Measurements from ENCODE around the gene PNPLA3.

PNPLA3 gene

DNA sequence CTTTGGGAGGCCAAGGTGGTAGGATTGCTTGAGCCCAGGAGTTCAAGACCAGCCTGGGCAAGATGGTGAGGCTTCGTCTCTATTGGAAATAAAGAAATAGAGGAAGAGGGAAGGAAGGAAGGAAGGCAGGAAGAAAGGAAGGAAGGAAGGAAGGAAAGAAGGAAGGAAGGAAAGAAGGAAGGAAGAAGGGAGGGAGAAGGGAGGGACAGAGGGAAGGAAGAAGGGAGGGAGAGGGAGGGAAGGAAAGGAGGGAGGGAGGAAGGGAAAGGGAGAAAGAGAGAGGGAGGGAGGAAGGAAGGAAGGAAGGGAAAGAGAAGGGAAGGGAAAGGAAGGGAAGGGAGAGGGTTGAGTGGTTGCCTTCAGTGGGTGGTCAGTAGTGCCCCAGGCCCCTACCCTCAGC lies 13.9 kb upstream of the PNPLA3 start:
- TF ChIP-seq POLR2A (IDR thresholded peaks at IDR 0.05; ENCODE audit: low read depth, low read length), result no peak
- no peak for TF ChIP-seq POLR2AphosphoS5 (IDR thresholded peaks at IDR 0.05; ENCODE audit: low read depth, low read length)
- TF ChIP-seq TAF1 (IDR thresholded peaks at IDR 0.05; ENCODE audit: borderline replicate concordance, low read depth, low read length), result no peak
- no peak for FAIRE-seq

DNA sequence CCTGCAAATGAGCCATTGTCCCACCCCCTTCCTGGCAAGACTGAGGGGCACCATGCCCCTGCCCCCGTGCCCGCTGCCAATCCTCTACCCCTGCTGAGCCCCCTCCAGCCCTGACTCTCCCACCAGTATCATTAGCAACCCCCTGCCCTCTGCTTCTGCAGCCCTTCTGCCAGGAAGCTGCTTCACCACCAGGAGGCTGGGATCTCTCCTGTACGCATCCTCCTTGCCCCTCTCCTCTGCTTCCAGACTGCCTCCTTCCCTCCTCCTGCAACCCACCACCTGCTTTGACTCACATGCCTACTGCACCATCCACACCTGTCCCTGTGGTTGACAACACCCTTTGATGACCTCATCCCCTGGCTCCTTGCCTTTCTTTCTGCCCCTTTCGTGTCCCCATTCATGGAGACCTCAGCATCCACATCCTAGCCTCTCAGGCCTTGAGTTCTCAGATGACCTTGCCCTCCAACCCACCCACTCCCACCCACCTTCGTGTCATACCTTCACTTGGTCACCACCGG lies 13.4 kb upstream of the PNPLA3 start:
- no peak for DNase-seq (ENCODE audit: insufficient read length)
- TF ChIP-seq TAF1 (IDR thresholded peaks at IDR 0.05; ENCODE audit: borderline replicate concordance, low read depth, low read length) (no peak), POLR2AphosphoS5 (IDR thresholded peaks at IDR 0.05; ENCODE audit: low read depth, low read length) (no peak), POLR2A (IDR thresholded peaks at IDR 0.05; ENCODE audit: low read depth, low read length) (no peak)
- FAIRE-seq, result no peak

More for the DNA sequence above, 13.9 kb upstream of the PNPLA3 start:
- no peak for DNase-seq (ENCODE audit: insufficient read length)

DNA sequence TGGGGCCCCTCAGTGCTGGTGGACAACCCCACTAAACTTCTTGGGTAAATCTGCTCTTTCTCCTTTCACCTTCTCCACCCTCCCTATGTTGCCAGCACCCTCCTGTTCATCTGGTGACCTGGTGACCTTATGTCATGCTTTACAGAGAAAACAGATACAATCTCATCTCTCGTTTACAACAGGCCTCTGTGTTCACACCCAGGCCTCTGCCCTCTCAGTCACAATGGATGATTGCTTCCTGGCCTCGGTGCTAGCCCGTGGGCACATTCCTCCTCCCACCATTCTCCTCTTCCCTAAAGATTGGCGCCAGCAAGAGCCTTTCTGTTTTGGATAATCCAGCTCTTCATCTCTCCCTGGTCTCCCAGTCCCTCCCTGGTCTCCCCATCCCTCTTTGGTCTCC lies 12.3 kb upstream of the PNPLA3 start:
- DNase-seq (ENCODE audit: insufficient read length) (no peak), FAIRE-seq (no peak)
- TF ChIP-seq POLR2A (IDR thresholded peaks at IDR 0.05; ENCODE audit: low read depth, low read length), result no peak
- TF ChIP-seq POLR2AphosphoS5 (IDR thresholded peaks at IDR 0.05; ENCODE audit: low read depth, low read length), result no peak
- TF ChIP-seq TAF1 (IDR thresholded peaks at IDR 0.05; ENCODE audit: borderline replicate concordance, low read depth, low read length), result no peak

DNA sequence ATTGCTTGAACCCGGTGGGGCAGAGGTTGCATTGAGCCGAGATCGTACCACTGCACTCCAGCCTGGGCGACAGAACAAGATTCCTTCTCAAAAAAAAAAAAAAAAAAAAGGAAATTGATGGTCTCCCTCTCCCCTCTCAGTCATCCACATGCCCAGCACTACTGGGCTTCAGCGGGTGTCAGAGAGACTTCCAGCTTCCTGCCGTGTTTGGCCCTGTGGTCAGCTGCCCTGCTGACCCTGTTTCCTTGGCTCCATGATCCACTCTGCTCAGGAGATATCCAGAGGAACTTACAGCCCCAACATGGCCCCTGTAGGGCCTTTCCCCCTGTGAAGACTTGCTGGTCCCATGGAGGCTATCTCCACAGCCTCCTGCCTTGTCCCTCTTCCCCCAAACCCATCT lies 6.1 kb upstream of the PNPLA3 start:
- TF ChIP-seq POLR2A (IDR thresholded peaks at IDR 0.05; ENCODE audit: low read depth, low read length) (no peak), POLR2AphosphoS5 (IDR thresholded peaks at IDR 0.05; ENCODE audit: low read depth, low read length) (no peak), TAF1 (IDR thresholded peaks at IDR 0.05; ENCODE audit: borderline replicate concordance, low read depth, low read length) (no peak)
- no peak for FAIRE-seq
- DNase-seq (ENCODE audit: insufficient read length), result no peak

DNA sequence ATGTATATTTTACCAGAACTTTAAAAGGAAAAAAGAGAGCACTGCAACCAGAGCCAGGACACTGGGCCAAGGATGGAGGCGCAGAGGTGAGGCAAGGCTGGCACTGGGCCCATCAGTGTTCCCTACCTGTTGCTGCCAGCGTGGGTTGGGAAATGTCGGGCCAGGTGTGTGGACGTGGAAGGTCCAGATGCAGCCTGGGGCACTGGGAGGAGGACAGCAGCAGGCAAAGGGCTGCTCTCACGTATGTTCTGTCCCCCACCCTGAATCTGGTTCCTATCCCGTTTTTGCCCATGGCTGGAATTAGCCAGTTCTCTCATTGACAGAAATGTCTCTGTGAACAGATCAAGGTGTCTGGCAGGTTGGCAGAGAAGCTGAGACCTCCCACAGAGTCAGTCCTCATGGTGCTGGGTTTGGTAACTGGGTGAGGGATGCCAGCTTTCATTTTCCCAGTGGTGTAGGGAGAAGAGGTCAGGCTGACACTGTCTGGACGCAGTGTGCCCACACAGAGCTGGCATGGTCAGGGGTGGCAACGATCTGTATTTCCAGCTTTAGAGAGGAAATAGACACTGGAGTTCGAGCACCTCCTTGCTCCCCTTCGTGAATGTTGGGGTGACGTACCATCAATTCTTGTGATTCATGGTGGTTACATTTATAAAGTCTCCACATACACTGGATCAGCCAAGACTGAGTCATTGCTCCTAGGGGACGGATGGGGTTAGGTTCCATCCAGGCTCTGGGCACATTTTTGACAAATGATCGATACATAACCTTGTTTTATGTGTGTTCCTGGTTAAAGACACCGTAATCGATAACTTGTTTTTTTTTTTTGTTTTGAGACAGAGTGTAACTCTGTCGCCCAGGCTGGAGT lies 4.3 kb upstream of the PNPLA3 start:
- FAIRE-seq (no peak), DNase-seq (ENCODE audit: insufficient read length) (no peak)
- no peak for TF ChIP-seq TAF1 (IDR thresholded peaks at IDR 0.05; ENCODE audit: borderline replicate concordance, low read depth, low read length)
- no peak for TF ChIP-seq POLR2AphosphoS5 (IDR thresholded peaks at IDR 0.05; ENCODE audit: low read depth, low read length)
- no peak for TF ChIP-seq POLR2A (IDR thresholded peaks at IDR 0.05; ENCODE audit: low read depth, low read length)

DNA sequence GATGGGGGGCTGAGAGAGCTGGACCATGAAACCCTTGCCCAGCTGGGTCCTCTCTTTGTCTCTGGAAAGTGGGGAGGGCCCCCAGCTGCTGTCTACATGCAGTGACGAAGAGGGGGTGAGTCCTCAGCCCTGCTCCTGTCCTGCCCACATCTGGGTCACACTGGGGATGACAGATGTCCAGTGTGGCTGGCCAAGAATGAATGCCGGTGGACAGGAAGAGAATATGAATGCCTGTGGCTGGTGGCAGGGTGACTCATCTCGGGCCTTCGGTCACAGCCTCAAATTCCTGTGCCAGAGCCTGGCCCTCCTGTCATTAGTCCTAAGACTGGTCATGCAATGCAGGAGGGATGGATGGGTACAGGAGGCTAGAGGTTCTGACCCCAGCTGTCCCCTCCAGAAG lies 2.2 kb upstream of the PNPLA3 start:
- no peak for DNase-seq (ENCODE audit: insufficient read length)

DNA sequence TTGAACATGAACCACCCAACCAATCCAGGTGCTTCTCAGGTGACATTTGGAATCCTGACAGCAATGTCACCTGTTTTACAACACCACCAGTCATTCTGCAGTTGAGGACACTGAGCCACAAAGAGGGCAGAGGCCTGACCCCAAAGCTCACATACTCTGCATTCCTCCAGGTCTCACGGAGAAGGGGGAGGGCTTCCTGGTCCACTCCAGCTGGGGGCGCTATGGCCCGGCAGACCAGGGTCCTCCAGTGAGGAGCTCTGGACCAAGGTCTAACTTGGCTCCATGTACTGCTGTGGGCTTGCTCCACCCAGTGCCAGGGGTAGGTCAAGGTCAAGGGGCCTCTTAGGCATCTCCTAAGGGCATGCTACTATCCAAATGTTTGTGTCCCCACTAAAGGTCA lies 1.5 kb upstream of the PNPLA3 start:
- DNase-seq (ENCODE audit: insufficient read length), result no peak
- FAIRE-seq, result no peak
- no peak for TF ChIP-seq POLR2A (IDR thresholded peaks at IDR 0.05; ENCODE audit: low read depth, low read length)
- no peak for TF ChIP-seq POLR2AphosphoS5 (IDR thresholded peaks at IDR 0.05; ENCODE audit: low read depth, low read length)
- no peak for TF ChIP-seq TAF1 (IDR thresholded peaks at IDR 0.05; ENCODE audit: borderline replicate concordance, low read depth, low read length)

More for the DNA sequence above, 2.2 kb upstream of the PNPLA3 start:
- no peak for FAIRE-seq
- TF ChIP-seq POLR2A (IDR thresholded peaks at IDR 0.05; ENCODE audit: low read depth, low read length), result no peak
- TF ChIP-seq TAF1 (IDR thresholded peaks at IDR 0.05; ENCODE audit: borderline replicate concordance, low read depth, low read length), result no peak
- no peak for TF ChIP-seq POLR2AphosphoS5 (IDR thresholded peaks at IDR 0.05; ENCODE audit: low read depth, low read length)

DNA sequence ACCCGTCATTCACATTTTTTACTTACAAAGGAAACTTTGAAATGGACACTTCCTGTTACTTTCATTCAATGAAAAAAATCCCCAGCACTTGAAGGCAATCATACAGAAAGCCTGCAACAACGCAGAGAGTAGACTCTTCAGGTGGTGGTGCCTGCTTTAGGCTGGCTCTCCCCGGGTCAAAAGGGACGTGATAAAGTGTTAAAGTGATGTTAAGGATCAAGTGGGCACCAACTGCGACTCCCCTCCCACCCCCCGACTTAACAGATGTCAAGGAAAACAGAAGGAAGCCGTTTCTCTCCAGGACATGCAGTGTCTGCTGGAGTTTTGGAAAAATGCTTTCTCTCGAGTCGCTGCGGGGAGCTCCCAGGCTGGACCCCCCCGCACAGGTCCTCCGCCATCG lies 414 bp upstream of the PNPLA3 start:
- TF ChIP-seq POLR2A (IDR thresholded peaks at IDR 0.05; ENCODE audit: low read depth, low read length) (no peak), TAF1 (IDR thresholded peaks at IDR 0.05; ENCODE audit: borderline replicate concordance, low read depth, low read length) (no peak), POLR2AphosphoS5 (IDR thresholded peaks at IDR 0.05; ENCODE audit: low read depth, low read length) (no peak)
- DNase-seq (ENCODE audit: insufficient read length), result no peak
- FAIRE-seq, result no peak

DNA sequence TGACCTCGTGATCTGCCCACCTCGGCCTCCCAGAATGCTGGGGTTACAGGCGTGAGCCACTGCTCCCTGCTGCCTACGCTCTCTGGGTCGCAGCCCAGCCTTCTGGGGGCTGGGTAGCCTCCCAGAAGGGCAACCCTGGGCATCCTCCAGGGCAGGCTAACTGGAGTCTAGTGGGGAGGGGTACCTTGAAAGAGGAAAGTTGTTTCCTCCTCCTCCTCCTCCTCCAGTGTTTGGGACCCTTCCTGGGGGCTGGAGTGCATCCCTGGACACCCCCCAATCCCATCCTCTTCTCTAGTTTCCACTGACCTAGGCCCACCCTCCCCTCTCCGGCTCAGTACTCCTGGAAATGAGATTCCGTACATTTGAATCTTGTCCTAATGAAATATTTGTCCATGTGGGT lies 1.3 kb downstream of the PNPLA3 start:
- no peak for FAIRE-seq
- TF ChIP-seq POLR2A (IDR thresholded peaks at IDR 0.05; ENCODE audit: low read depth, low read length), result no peak
- no peak for TF ChIP-seq POLR2AphosphoS5 (IDR thresholded peaks at IDR 0.05; ENCODE audit: low read depth, low read length)
- TF ChIP-seq TAF1 (IDR thresholded peaks at IDR 0.05; ENCODE audit: borderline replicate concordance, low read depth, low read length), result no peak
- no peak for DNase-seq (ENCODE audit: insufficient read length)

DNA sequence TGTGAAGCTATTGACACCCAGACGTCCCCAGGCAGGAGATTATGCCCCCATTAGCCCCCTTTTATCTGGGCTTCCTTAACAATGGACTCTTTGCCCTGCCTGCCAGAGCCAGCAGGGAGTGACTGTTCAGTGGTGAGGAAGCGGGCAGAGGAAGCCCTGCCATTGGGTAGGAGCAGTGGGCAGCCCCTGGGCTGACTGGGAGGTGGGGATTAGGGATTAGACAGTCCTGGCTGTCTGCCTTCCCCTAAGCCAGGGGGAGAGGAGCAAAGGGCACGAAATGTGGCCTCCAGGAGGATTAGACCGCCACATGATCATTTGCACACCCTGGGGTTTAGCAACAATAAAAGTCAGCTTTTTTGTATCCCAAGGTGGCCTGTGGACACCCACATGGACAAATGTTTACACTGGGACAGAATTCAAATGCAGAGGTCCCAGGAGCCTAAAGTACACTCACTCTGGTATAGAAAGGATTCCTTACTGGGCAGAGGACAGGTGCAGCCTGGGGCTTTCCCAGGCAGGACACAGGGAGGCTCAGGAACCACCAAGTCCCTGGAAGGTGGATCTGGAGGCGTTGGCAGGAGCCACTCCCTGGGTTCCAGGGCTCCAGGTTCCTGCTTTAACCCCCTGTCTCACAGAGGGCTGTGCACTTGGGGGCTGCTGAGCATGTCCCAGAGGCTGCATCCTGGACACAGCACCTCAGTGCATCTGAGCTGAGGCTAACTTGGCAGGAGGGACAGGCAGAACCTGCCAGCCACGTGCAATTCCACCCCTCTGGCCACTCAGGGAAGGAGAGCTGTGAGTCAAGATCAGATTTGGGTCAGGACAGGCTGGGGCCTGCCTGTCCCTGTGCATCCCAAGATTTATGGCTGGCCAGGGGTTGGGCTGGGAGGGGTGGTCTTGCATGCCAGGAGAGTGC lies 2.1 kb downstream of the PNPLA3 start:
- no peak for TF ChIP-seq POLR2AphosphoS5 (IDR thresholded peaks at IDR 0.05; ENCODE audit: low read depth, low read length)
- no peak for TF ChIP-seq POLR2A (IDR thresholded peaks at IDR 0.05; ENCODE audit: low read depth, low read length)
- no peak for TF ChIP-seq TAF1 (IDR thresholded peaks at IDR 0.05; ENCODE audit: borderline replicate concordance, low read depth, low read length)
- FAIRE-seq (no peak), DNase-seq (ENCODE audit: insufficient read length) (no peak)

DNA sequence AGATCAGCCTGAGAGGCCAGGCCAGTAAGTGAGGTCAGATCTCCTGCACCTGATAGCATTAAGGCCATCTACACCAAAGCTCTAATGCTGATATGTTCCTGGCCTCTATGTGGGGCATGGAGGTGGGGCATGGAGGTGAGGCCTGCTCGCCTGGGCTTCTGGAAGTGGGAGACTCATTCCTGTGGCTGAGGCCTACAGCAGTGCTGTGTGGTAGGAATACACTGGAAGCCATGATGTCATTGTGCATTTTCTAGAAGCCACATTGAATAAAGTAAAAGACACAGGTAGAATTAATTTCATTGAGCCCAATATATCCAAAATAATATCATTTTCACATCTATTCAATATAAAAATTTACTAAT lies 2.7 kb downstream of the PNPLA3 start:
- FAIRE-seq, result no peak

More for the DNA sequence above, 2.7 kb downstream of the PNPLA3 start:
- DNase-seq (ENCODE audit: insufficient read length), result no peak
- no peak for TF ChIP-seq POLR2AphosphoS5 (IDR thresholded peaks at IDR 0.05; ENCODE audit: low read depth, low read length)
- TF ChIP-seq POLR2A (IDR thresholded peaks at IDR 0.05; ENCODE audit: low read depth, low read length), result no peak
- TF ChIP-seq TAF1 (IDR thresholded peaks at IDR 0.05; ENCODE audit: borderline replicate concordance, low read depth, low read length), result no peak
